ENCODE data around the gene CDKL2. TPM values are rescaled to one million over a fixed set of nuclear protein-coding genes. Genes with fewer than 3 reads are reported as not detected.

CDKL2 gene
- total and polyA plus RNA-seq, 2 donors (not counting 1 experiment from before 2014, with no cell fraction given): 0.81 TPM; not detected in 1

DNA sequence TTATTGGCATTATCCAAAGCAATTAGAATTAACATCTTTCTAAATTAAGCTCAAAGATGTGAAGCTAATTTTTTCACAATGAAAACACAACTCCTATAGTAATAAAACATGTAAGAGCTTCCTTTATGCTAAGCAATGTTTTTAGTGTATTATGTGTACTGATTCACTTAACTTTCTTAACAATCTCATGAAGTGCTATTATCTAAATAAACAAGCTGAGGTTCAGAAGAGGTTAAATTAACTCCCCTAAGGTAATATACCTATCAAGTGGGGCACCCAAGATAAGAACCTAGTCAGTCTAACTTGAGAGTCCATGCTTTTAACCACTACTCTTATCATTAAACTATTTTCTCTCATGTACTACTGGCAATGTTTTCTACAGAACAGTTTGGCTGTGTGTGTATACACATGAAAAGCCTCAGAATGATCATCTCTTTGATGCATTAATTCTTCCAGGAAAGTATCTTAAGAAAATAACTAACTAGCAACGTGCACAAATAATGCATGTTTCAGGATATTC lies 29.2 kb upstream of the CDKL2 start:
- POLR2A ChIA-PET: no interaction called here
- no peak overlapping the region for H3K4me3 ChIP-seq (ENCODE audit: control extremely low read depth in 1 of 5, extremely low read depth in 1 of 5, insufficient read depth in 1 of 5, low read depth in 2 of 5, low read length in 4 of 5)
- no peak overlapping the region for H3K27ac Mint-ChIP-seq
- no peaks in the 10 kb centered on the region for H3K27me3 Mint-ChIP-seq
- no peaks in the 10 kb centered on the region for H3K9me3 Mint-ChIP-seq (ENCODE audit: insufficient read depth)
- H3K9me3 ChIP-seq (ENCODE audit: control extremely low read depth in 1 of 3, control insufficient read depth in 2 of 3, insufficient read depth in 1 of 3, low read length in 2 of 3): no peaks in the 10 kb centered on the region
- intact Hi-C loops (cut with micrococcal nuclease): no loop called here
- H2AFZ ChIP-seq (ENCODE audit: insufficient read depth, low read depth, low read length, poor library complexity, severe bottlenecking): no peak overlapping the region
- TF ChIP-seq EZH2 (IDR thresholded peaks at IDR 0.05; ENCODE audit: borderline replicate concordance, insufficient read depth, low read depth, low read length, poor library complexity, severe bottlenecking): no peak
- TF ChIP-seq, protein P1, sequence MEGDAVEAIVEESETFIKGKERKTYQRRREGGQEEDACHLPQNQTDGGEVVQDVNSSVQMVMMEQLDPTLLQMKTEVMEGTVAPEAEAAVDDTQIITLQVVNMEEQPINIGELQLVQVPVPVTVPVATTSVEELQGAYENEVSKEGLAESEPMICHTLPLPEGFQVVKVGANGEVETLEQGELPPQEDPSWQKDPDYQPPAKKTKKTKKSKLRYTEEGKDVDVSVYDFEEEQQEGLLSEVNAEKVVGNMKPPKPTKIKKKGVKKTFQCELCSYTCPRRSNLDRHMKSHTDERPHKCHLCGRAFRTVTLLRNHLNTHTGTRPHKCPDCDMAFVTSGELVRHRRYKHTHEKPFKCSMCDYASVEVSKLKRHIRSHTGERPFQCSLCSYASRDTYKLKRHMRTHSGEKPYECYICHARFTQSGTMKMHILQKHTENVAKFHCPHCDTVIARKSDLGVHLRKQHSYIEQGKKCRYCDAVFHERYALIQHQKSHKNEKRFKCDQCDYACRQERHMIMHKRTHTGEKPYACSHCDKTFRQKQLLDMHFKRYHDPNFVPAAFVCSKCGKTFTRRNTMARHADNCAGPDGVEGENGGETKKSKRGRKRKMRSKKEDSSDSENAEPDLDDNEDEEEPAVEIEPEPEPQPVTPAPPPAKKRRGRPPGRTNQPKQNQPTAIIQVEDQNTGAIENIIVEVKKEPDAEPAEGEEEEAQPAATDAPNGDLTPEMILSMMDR (IDR thresholded peaks at IDR 0.05): no peak
- H3K27me3 ChIP-seq (replicated peaks in 1 of 4; ENCODE audit: control extremely low read depth in 1 of 4, control insufficient read depth in 3 of 4, insufficient read depth in 4 of 4, low read length in 3 of 4): no peaks in the 10 kb centered on the region
- H3K4me1 Mint-ChIP-seq: peaks cover 30% of the 10 kb centered on the region
- no peak overlapping the region for H3K4me3 Mint-ChIP-seq
- CTCF ChIA-PET: interaction anchor here (2.8 kb wide), 1 partner anchor 65 kb away, joined by 11 read pairs; the partner anchor contains the start of gene USO1
- peaks cover 6 to 68% of the 10 kb centered on the region in 2 experiments for H3K36me3 ChIP-seq (replicated peaks in 1 of 2; ENCODE audit: control extremely low read depth in 1 of 2, control insufficient read depth in 1 of 2, extremely low read depth in 1 of 2, insufficient read depth in 2 of 2, low read length in 1 of 2)
- DNase-seq: no peak
- H3K79me2 ChIP-seq (ENCODE audit: control insufficient read depth, insufficient read depth, low read length): peaks cover 57% of the 10 kb centered on the region
- peaks cover 44% of the 10 kb centered on the region for H4K20me1 ChIP-seq (ENCODE audit: control insufficient read depth, insufficient read depth, low read length, poor library complexity, severe bottlenecking)
- H3K4me1 ChIP-seq (ENCODE audit: control insufficient read depth in 2 of 2, insufficient read depth in 2 of 2, low read length in 2 of 2): no peaks in the 10 kb centered on the region
- no peak overlapping the region for H3K4me2 ChIP-seq (replicated peaks; ENCODE audit: low read depth, low read length, poor library complexity, severe bottlenecking)
- H3K9ac ChIP-seq (ENCODE audit: low read length): no peak overlapping the region
- ATAC-seq (ENCODE audit: low read depth): no peak
- H3K27ac ChIP-seq (ENCODE audit: low read length in 2 of 2): no peak overlapping the region
- WGBS (ENCODE audit: insufficient coverage): no CpG with 5 or more reads among the region's 1 CpG

DNA sequence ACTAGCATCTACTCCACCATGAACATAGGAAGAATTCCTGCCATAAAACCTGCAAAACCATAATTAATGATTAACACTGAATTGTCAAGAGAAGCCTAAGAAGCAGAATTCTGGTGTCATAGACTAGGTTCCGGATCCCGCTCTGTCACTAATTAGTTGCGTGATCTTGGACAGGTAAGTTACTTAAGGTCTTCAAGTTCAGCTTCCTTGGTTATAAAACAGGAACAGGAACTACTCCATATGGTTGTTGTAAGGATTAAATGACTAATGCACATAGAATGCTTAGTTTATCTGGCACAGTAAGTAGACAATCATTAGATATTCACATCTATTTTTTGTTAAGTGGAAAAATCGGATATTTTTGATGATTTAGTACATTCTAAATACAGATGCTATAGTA lies 28.5 kb upstream of the CDKL2 start:
- H3K36me3 ChIP-seq (replicated peaks in 1 of 2; ENCODE audit: control extremely low read depth in 1 of 2, control insufficient read depth in 1 of 2, extremely low read depth in 1 of 2, insufficient read depth in 2 of 2, low read length in 1 of 2): peaks cover 11 to 75% of the 10 kb centered on the region in 2 experiments
- H3K27ac ChIP-seq (ENCODE audit: low read length in 2 of 2): no peak overlapping the region
- Mint-ChIP-seq H3K27me3 (no peaks in the 10 kb centered on the region), H3K4me1 (peaks cover 35% of the 10 kb centered on the region), H3K27ac (no peak overlapping the region), H3K4me3 (no peak overlapping the region), H3K9me3 (ENCODE audit: insufficient read depth) (no peaks in the 10 kb centered on the region)
- H3K4me2 ChIP-seq (replicated peaks; ENCODE audit: low read depth, low read length, poor library complexity, severe bottlenecking): no peak overlapping the region
- no CpG with 5 or more reads among the region's 4 CpGs for WGBS (ENCODE audit: insufficient coverage)
- peaks cover 44% of the 10 kb centered on the region for H4K20me1 ChIP-seq (ENCODE audit: control insufficient read depth, insufficient read depth, low read length, poor library complexity, severe bottlenecking)
- no peaks in the 10 kb centered on the region for H3K27me3 ChIP-seq (replicated peaks in 1 of 4; ENCODE audit: control extremely low read depth in 1 of 4, control insufficient read depth in 3 of 4, insufficient read depth in 4 of 4, low read length in 3 of 4)
- ATAC-seq (ENCODE audit: low read depth): no peak
- no peak overlapping the region for H3K9ac ChIP-seq (ENCODE audit: low read length)
- no peak overlapping the region for H3K4me3 ChIP-seq (ENCODE audit: control extremely low read depth in 1 of 5, extremely low read depth in 1 of 5, insufficient read depth in 1 of 5, low read depth in 2 of 5, low read length in 4 of 5)
- H2AFZ ChIP-seq (ENCODE audit: insufficient read depth, low read depth, low read length, poor library complexity, severe bottlenecking): no peak overlapping the region
- no peak for DNase-seq
- ChIA-PET POLR2A (no interaction called here), CTCF (interaction anchor here (2.8 kb wide), 1 partner anchor 65 kb away, joined by 11 read pairs; the partner anchor contains the start of gene USO1)
- no peaks in the 10 kb centered on the region for H3K9me3 ChIP-seq (ENCODE audit: control extremely low read depth in 1 of 3, control insufficient read depth in 2 of 3, insufficient read depth in 1 of 3, low read length in 2 of 3)
- TF ChIP-seq, protein P1 (IDR thresholded peaks at IDR 0.05): no peak
- no peak for TF ChIP-seq EZH2 (IDR thresholded peaks at IDR 0.05; ENCODE audit: borderline replicate concordance, insufficient read depth, low read depth, low read length, poor library complexity, severe bottlenecking)
- peaks cover 56% of the 10 kb centered on the region for H3K79me2 ChIP-seq (ENCODE audit: control insufficient read depth, insufficient read depth, low read length)
- intact Hi-C loops (cut with micrococcal nuclease): no loop called here
- no peaks in the 10 kb centered on the region for H3K4me1 ChIP-seq (ENCODE audit: control insufficient read depth in 2 of 2, insufficient read depth in 2 of 2, low read length in 2 of 2)

All from B cell (primary cell).